HFF-Myc (cell line): ENCODE data around the gene CHPF.

ENCODE experiments used
- DNase-seq: peaks from one replicate; pipeline ENCODE4 v3.0.0-alpha.2; 2011; ENCODE audit warnings: low read depth; ENCODE audit errors: extremely low read depth
- H3K4me3 ChIP-seq: replicated peaks from 2 replicates; pipeline ENCODE4 v1.5.1; 2011; ENCODE audit warnings: low read depth, mild to moderate bottlenecking, control low read depth, low read length
- CTCF ChIP-seq: IDR thresholded peaks from 2 replicates; pipeline ENCODE4 v1.5.1; 2012; ENCODE audit warnings: mild to moderate bottlenecking, low read depth, low read length, control low read depth; ENCODE audit errors: missing control alignments

Gene CHPF

DNA sequence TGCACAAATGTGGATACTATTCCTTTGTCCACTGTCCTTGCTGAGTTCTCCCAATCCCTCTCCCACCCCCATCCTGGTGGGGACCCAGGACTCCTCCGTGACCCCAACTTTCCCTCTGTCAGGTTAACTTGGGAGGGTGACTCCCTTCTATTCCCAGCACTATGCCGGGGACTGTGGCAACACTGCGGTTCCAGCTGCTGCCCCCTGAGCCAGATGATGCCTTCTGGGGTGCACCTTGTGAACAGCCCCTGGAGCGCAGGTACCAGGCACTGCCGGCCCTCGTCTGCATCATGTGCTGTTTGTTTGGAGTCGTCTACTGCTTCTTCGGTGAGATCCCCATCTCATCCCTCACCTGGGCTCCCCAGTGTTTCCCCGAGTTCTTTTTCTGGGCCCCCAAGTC lies 958 bp upstream of the CHPF start:
- peak overlapping the region; percentile 73; the same call in 1 of the 2 replicates for H3K4me3 ChIP-seq

DNA sequence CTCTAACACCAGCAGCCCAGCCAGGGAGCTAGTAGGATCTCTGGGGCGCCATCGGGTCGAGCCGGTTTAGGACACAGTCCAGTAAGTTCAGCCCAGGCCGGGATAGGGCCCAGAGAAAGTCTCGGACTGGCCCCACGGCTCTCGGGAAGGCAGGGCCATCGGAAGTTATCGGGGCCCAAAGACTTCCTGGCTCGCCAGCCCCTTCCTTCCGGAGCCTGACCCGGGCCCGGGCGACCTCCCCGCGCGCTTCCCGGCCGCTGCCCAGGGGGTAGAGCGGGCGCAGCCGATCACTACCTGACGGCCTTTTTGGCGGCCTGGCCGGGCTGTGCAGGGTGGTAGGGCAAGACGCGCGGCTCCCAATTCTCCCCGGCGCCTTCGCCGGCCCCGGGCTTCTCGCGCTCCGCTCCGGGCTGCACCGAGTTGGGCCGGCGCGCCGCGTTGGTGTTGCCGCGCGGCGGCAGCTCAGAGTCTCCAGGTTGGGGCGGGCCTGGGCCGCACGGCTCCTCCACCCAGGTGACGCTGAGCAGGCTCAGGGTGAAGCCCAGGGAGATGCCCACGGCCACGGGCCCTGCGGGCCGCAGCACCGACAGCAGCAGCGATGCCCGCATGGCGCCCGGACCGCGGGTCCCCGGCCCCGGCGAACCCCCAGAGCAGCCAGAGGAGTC lies 546 bp downstream of the CHPF start:
- H3K4me3 ChIP-seq = peak overlapping the region; percentile 73
- no peak for TF ChIP-seq CTCF
- DNase-seq = no peak

More for the DNA sequence above, 958 bp upstream of the CHPF start:
- no peak for TF ChIP-seq CTCF
- no peak for DNase-seq

- peak overlapping the region; percentile 73; the same call in 1 of the 2 replicates for H3K4me3 ChIP-seq
- no peak for DNase-seq
- TF ChIP-seq CTCF = peak; percentile 80
Measured at GRCh38 chr2:219541611-219542180, 1.9 kb downstream of the CHPF start.

DNA sequence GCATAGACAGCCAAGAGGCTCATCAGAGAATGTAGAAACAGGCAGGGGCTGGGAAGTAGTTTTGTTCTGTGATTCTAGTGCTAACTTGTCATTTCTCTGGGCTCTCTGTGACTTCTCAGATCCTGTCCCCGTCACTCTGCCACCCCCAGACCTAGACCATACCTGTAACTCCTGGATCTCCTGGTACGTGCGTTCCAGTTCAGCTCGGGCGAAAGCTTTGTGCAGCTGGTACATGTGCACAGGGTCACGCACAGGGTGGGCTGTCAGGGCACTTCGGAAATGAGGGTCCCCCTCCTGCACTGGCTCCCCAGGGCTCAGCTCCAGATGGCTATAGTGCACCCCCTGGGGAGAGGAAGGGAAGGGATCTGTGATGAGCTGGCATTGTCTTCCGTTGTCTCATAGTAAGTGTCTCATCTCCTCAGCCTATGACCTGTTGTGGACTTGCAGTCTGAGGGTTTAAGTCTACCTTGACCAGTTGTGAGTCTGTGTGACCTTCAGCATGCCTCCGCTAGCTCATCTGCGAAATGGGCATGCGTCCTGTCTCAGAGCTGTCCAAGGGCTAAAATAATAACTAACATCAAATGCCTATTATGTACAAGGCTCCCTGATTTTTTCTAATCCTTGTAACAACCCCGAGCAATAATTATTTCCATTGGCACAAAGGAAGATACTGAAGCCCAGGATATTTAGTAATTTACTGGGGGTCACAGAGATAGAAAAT lies 2.7 kb downstream of the CHPF start:
- no peak overlapping the region for H3K4me3 ChIP-seq
- DNase-seq = no peak
- TF ChIP-seq CTCF = no peak

GRCh38 chr2:219539926-219540678 lies 3.5 kb downstream of the CHPF start:
- no peak for DNase-seq
- no peak for TF ChIP-seq CTCF
- no peak overlapping the region for H3K4me3 ChIP-seq

DNA sequence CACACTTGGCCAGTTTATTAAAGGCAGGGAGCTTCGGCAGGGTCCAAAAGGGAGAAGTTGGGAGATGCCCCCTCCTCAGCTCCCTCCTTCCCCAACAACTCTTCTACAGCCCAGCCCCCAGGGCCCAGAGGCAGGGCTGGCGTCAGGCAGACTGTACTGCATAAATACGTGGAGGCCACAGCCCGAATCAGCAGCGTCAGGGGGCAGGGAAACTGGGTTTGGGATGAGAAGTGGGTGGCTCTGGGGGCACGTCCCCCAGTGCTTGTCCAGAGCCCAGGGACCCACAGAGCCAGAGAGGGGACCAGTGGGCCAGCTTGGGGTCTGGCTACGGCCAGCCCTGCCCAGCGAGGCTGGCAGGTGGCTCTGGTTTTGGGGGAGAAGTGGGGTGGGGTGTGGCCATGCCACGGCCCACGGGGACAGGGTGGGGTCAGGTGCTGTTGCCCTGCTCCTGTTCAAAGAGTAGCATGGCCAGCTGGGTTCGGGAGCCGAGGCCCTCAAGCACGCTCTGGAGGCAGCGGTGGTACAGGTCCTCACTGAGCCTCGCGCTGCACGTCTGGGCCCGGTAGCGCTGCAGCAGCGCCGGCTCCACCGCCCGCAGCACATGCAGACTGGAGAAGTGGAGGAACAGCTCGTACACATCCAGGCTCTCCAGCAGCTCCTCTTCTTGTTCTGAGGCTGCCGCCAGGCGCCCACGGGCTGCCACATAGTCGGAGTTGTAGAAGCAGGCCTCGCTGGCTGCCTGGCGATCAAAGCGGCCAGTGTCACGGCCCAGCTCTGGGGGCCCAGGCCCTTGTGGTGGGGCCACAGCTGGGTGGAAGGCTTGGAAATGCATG lies 4.4 kb downstream of the CHPF start:
- DNase-seq = no peak
- TF ChIP-seq CTCF = no peak
- H3K4me3 ChIP-seq = no peak overlapping the region
